HG02623 (cell line): ENCODE results near the gene JOSD1.

Experiments
- ATAC-seq: cut with Tn5 transposase; IDR thresholded peaks from one replicate; pipeline ENCODE4 v1.9.1; 2021; ENCODE audit warnings: moderate library complexity; ENCODE audit not compliant: unreplicated experiment

JOSD1 gene

GRCh38 chr22:38715852-38716251 is 15.1 kb upstream of the JOSD1 start:
- ATAC-seq: no peak

DNA sequence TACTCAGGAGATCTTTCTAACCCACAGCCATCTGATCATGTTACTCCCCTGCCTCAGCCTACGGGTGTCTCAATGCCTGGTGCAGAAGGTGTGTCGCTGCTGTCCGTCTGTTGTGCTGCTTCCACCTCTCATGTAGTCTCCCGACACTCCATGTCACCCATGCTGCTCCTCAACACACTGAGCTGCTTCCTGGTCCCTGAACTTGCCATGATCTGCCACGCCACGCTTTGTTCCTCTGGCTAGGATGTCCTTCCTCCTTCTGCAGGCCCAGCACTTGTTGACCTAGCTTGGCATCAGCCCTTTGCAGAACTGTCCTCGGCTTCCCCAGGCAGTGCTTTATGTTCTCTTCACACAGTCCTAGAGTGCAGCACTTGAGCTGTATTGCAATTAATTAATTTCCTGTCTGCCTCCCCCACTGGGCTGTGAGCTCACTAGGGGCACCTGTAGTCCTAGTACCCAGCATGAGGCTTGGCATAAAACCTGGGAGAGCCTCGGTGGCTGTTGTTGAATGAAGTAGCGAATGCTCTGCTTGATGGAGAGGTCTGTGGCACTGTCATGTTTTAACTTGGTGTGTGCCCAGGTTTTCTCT is 14.5 kb upstream of the JOSD1 start:
- no peak for ATAC-seq

DNA sequence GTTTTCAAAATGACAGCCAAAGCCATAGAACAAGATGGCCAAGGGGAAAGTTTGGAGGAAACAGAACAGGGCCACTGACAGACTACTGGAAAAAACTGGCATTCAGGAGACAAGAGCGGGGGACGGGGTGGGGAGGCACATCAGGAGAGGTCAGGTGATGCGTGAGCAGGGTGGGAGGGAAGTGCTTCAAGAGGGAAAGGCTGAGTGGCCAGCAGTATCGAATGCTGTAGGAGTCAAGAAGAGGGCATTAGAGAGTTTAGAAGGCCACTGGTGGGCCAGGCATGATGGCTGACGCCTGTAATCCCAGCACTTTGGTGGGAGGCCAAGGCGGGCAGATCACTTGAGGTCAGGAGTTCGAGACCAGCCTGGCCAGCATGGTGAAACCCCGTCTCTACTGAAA is 13.2 kb upstream of the JOSD1 start:
- no peak for ATAC-seq

GRCh38 chr22:38712486-38713207 is 11.9 kb upstream of the JOSD1 start:
- no peak for ATAC-seq

DNA sequence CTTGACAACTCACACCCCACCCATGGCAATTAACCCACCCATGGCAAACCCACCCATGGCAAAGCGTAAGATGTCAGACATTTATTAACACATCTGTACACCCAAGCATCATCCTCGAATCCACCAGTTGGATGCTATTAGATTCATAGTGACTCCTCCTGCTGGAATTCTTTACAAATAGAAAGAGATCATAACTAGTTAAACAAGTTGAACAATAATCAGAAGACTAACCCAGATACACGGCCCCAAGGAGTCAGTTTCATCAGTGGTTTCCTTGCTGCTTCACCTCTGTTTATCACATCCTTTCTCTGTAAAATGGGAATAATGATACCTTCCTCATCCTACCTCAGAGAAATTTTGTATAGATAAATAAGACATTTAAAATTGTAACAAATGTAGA is 10.1 kb upstream of the JOSD1 start:
- ATAC-seq: no peak

DNA sequence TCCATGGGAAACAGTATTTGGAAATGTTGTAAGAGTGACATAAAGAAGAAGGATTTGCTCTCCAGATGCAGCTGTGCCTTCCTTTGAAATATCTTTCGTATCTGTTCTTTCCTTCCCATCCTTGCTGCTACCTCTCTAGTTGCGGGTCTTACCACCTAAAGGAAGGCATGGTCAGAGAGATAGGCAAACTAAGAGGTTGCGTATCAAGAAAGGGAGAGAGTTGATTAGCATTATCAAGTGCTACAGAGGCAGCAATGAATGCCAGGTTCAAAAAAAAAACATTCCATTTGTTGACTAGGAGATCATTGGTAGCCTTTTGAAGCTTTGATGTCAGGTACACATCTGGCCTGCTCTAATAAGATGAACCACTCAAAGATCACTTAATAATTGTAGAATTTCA is 9.6 kb upstream of the JOSD1 start:
- no peak for ATAC-seq

DNA sequence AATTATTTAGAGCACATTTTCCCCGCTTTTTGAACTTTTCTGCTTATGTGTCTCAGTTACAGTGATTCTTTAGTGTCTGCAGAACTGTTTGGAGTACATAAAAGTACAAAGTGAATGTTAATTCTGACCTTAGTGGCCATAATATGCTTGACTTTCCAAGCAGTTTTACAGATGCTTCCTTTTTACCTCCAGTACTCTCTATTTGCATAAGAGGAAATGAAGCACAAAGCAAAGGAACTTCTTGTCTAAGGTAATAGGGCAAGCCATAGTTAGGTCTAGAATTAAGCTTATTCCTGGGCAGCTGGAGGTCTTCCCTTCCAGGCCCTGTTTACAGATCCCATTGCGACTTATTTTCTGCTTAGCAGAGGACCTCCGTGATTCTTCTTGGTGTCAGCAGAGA is 8.6 kb upstream of the JOSD1 start:
- no peak for ATAC-seq

DNA sequence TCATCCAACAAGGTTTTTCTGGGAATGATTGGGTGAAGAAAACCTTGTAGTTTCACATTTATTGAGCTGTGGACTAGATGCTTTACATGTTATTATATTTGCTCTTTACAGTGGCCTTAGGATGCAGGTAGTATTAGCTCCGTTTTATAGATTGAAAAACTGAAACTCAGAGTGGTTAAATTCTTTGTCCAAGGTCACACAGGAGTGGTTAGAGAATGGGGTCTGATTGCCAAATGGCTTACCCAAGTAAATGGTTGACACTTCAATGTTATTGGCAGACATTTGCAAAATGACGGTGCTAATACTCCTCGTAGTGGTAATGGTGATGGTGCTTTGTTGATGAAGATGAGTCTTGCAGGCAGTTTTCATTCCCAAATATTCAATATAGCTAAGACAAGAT is 7.2 kb upstream of the JOSD1 start:
- no peak for ATAC-seq

GRCh38 chr22:38707346-38707745 is 6.6 kb upstream of the JOSD1 start:
- ATAC-seq: no peak

GRCh38 chr22:38706901-38707195 is 6.1 kb upstream of the JOSD1 start:
- ATAC-seq: no peak

DNA sequence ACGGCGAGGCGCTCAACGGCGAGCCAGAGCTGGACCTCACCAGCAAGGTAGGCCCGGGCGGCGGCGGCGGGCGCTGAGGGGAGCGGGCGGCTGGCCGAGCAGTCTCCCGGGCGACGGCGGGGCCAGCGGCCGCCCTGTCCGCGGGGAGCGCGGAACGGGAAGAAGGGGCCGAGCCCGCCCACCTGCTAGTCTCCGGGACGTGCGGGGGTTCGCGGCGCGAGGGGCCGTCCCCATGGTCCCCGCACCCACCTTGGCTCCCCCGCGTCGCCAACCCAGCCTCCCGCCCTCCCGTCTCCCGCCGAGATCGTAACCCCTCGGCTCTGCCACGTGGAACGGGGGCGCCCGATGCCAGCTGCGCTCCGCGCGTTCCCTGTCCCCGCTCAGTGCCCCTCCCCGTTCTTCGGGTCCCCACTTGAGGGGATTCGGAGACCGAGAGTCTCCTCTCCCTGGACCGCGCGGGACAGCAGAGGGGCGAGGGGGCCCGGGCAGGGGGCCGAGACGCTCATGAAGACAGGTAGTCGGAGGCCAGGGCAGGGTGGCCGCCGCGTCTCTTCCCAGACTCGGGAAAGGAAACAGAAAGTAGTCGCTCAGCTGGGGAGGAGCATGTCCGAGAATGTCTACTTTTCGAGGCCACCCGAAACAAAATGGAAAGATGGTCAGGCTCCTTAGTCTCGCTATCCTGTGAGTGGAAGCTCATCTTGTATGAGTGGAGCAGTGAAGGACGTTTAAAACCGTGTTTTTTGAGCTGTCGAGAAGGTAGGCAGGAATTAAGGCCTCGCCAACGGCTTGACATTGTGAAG is 5.6 kb upstream of the JOSD1 start:
- no peak for ATAC-seq

- ATAC-seq: peak; percentile 61
Observed at GRCh38 chr22:38705235-38706100, 4.7 kb upstream of the JOSD1 start, which contains the start of gene GTPBP1. Gene GTPBP1 (plus strand): TSS chr22:38705944. CDS start chr22:38705956, 12 bp downstream.

GRCh38 chr22:38704654-38705234 is 4.0 kb upstream of the JOSD1 start:
- no peak for ATAC-seq

GRCh38 chr22:38700270-38700788 is 414 bp downstream of the JOSD1 start:
- ATAC-seq: no peak

- no peak for ATAC-seq
Observed at GRCh38 chr22:38699784-38700183, 959 bp downstream of the JOSD1 start.

DNA sequence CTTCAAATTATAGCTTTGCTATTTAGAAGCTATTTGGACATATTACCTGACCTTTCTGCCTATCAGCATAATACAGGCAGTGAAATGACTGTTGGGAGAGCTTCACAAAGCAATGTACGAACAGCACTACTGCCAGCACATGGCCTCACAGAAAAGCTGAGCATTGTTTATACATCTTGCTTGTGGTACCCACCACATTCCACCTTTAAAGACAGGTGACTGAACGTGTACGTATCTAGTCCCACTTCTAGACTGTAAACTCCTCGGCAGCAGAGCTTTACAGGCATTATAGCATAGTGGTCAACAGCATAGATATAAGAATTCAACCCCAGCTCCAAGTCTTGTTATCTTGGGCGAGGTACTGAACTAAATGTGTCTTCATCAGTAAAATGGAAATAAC is 1.6 kb downstream of the JOSD1 start:
- no peak for ATAC-seq

DNA sequence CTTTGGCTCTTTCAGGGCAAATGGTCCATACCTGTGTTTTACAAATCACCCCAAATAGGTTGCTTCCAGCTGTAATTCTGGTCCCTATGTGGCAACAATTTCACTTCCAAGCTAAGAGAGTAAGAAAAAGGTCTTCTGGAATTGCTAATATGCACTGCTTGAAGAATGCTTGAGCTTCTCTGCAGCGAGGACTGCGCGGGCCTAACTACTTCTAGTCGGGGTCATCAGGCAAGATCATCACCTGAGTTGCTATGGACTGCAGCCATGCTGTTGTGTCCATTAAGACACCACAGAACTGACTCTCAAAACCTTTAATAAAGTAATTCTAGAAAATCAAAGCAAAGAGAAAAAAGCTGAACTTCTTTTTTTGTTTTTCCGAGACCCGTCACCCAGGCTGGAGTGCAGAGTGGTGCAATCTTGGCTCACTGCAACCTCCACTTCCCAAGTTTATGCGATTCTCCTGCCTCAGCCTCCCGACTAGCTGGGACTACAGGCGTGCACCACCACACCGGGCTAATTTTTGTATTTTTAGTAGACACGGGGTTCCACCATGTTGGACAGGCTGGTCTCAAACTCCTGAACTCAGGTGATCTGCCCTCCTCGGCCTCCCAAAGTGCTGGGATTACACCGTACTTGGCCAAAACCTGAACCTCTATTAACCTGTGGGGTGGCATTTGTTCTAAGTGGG is 2.2 kb downstream of the JOSD1 start:
- ATAC-seq: no peak

DNA sequence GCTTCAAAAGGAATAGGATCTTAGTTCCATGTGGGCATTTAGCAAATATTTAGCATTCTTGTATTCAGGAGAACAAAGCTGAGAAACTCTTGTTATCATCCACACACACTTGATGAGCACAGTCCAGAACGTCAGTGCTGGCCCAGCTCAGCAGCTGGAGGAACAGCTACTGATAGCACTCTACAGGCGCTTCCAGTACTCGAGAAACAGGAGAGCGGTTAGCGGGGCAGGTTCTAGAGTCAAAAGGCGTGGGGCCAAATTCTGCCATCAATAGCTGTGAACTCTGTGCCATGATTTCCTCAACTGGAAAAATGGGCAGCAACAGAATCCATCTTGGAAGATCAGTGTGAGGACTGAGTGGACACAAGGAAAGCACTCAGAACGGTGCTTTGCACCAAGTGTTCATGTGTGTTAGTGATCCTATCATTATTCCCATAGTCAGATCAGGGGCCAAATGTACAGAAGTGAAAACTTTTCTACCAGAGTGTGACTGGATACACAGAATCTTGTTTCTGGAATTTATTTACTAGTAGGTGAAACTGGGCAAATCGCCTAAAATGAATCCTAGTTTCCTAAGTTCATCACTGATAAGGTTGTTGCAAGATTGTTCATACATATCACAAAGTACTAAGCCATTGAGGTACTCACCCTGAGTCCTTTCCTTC is 3.2 kb downstream of the JOSD1 start:
- no peak for ATAC-seq

- no peak for ATAC-seq
Observed at GRCh38 chr22:38696606-38697424, 3.9 kb downstream of the JOSD1 start.
